Activated T-helper 9 cell treated with anti-CD3 and anti-CD28 coated beads, Interleukin-2, amount 50 U/mL, for 16 hours (primary cell): Measurements from ENCODE around the gene IL17C.

Experiments
- DNase-seq: peaks from one replicate; pipeline ENCODE4 v3.0.0-alpha.2; 2020; ENCODE audit warnings: low read depth

Gene IL17C

DNA sequence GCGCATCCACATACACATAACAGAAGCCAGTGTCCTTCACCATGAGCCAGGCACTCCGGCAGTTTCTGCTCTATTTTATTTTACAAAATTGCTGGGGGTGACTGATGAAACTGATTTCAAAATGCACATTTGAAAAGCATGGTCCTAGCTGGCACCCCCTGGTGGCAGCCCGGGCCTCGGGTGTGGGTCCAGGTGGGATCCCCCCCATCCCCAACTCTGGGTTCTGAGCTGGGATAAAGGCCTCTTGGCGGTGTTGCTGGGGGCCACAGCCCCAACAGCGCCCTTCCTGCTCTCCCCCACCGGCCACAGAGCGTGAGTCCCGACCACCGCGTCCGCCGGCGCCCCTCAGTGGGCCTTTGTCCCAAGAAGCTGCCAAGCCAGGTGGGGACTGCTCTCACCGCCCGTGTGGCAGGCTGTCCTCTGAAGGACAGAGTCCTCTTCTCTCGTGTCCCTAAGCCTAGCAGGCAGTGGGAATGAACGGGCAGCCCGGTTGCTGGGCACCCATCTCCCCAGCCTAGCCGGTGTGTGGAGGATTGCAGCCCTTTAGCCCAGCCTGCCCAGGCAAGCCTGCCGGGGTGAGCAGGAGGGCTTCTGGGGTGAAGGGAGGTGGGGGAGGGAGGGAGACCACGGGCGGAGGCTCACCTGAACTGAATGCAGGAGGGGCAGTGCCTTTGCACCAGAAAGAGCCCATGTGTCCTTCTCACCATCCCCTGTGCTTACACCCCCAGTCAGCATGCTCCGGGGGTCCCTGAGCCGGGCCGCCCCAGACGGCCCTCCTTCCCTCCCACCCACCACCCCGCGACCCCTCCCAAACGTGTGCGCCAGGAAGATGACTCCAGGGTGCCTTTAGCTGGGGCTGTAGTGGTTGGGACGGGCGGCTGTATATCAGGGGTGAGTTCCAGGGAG lies 47.0 kb downstream of the IL17C start:
- DNase-seq: peak; percentile 46

DNA sequence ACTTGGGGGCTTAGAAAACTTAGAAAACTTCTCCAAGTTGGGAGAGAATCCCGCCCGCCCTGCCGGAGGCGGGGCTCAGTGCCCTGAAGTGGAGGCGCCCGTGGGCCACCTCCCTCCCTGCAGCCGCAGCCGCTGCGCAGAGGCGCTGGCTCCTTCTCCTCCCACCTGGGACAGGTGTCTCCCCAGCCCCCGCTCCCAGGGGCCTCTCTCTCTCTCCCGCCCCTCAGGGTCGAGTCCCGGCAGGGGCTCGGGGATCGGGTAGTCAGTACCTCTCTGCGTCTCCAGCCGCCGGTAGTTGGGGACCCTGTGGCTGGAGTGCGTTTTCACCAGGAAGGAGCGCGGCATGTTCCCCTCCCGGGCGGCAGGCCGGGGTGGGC lies 47.7 kb downstream of the IL17C start:
- DNase-seq: no peak

DNA sequence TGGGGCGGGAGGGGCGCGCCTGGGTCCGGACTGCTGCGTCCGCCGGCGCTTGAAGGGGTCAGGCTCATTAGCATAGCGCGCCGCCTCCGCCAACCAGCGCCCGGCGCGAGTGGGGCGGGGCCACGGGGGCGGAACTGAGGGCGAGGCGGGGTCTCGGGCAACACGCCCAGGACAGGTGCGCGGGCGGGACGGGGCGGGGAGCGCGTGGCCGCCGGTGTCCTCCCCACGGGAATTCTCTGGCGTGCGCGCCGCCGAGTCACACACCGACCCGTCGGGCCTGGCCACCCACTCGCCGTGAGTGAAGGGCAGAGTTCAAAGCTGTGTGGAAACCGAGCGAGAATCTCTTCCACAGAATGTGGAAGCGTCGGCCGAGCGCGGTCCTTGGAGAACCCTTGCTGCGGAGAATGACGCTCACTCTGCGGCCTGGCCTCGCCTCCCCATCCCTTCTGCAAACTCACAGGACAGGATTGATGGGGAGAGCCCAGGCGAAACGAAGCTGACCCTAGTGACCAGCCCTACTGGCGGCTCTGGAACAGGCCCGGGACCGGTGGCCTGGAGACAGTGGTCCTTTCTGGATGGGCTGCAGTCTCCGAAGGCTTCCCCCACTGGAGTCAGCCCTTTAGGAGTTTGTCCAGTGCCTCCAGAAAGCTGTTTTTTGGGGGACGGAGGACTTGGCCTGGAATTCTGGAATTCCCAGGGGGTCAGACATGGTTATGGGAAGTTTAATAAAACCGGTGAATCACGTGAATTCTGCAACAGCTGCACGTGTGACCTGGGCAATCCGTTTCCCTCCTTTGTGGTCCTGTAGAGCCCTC lies 48.3 kb downstream of the IL17C start, which contains the start of gene SNAI3:
Gene SNAI3 (minus strand): TSS at position 69 of the 815 bp plus-strand sequence. CDS start 101 bp downstream, outside the sequence.
- peak; percentile 84 for DNase-seq

DNA sequence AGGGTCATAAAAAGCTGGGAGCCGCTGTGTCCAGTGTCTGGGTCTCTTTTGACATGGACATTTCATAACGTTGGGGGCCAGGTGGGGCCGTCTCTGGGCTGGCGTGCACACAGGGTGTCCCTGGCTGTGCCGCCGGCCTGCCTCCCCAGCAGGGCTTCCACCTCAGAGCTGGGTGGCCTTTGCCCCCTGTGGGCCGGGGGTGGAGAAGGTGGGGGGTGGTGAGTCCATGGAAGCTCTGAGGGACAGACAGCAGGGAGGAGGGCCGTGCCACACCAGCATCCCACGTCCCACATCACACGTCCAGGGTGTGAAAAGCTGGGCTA lies 48.8 kb downstream of the IL17C start:
- DNase-seq: no peak

DNA sequence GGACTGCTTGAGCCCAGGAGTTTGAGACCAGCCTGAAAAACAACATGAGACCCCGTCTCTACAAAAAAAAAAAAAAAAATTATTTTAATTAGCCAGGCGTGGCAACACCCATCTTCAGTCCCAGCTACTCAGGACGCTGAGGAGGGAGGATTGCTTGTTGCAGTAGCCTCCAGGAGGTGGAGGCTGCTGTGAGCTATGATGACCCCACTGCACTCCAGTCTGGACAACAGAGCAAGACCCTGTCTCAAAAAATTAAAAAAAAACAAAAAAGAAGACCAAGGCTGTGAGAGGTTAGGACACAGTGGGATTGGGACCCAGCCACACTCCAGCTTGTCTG lies 49.3 kb downstream of the IL17C start:
- DNase-seq: no peak

DNA sequence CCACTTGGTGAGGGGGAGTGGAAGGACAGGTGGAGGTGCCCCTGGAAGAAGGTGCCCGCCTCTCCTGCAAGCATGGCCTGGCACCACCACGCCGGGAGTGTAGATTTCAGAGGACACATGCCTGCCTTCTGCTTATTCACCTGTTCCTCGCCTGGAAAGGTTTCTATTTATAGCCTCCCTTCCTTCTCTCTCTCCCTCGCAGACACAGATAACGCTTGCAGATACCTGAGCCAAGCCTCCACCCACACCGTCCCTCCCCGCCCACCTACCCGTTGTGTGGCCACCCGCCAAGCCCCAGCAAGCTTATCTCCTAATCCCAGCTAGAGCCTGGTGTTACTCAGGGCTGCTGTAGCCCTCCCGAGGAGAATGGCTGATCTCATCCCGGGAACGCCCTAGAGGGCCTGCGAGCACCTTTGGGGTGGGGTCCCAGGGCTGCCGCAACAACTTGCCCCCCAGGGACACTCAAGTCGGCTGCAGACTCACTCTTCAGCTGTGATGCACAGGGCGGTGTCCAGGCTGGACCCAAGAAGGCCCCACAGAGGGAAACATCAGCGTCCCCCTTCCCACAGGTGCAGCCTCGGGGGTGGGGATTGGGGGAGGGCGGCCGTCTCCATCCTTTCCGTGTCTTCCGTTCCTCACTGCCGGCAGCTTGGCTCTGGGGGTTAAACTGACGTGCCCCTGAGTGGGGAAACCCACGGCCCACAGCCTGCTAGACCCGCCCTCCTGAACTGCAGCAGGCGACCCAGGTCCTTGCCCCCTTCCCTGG lies 49.8 kb downstream of the IL17C start:
- DNase-seq: no peak
